Upper lobe of left lung (tissue), 4 donors: Measurements from ENCODE around the gene OR2F1.

ENCODE experiments used
- CTCF ChIP-seq, 6 experiments: fragments of 450-650 bp in 4 of 6; fragments of 200-600 bp in 2 of 6; sonication (generic) in 2 of 6; IDR thresholded peaks; one replicate each; pipeline ENCODE4 v1.5.1; 2016 to 2019; ENCODE audit warnings: antibody characterized with exemption in 6 of 6
- EP300 ChIP-seq, 4 donors: sonication (generic); formaldehyde crosslinking; IDR thresholded peaks; one replicate each; pipeline ENCODE4 v1.5.1; 2017; ENCODE audit warnings: antibody characterized with exemption in 4 of 4, control low read depth in 2 of 4
- POLR2A ChIP-seq, 4 donors: fragments of 450-650 bp; IDR thresholded peaks; one replicate each; pipeline ENCODE4 v1.5.1; 2016 to 2017; ENCODE audit warnings: antibody characterized with exemption in 4 of 4, mild to moderate bottlenecking in 2 of 4
- POLR2AphosphoS5 ChIP-seq, 2 donors: sonication (generic); formaldehyde crosslinking; IDR thresholded peaks; one replicate each; pipeline ENCODE4 v1.5.1; 2017; ENCODE audit warnings: antibody characterized with exemption in 2 of 2

GRCh38 chr7:144004703-144005102 lies 50.1 kb downstream of the OR2F1 start:
- TF ChIP-seq POLR2A (IDR thresholded peaks at IDR 0.05): no peak
- no peak for TF ChIP-seq POLR2AphosphoS5 (IDR thresholded peaks at IDR 0.05)
- no peak for TF ChIP-seq CTCF (IDR thresholded peaks at IDR 0.05)
- TF ChIP-seq EP300 (IDR thresholded peaks at IDR 0.05): no peak
